ENCODE results near the gene SURF2.

SURF2 gene

GRCh38 chr9:133367221-133367620 is 10.9 kb downstream of the SURF2 start:
- no peak for DNase-seq (ENCODE audit: extremely low read depth, low read depth)
- TF ChIP-seq, protein P1, sequence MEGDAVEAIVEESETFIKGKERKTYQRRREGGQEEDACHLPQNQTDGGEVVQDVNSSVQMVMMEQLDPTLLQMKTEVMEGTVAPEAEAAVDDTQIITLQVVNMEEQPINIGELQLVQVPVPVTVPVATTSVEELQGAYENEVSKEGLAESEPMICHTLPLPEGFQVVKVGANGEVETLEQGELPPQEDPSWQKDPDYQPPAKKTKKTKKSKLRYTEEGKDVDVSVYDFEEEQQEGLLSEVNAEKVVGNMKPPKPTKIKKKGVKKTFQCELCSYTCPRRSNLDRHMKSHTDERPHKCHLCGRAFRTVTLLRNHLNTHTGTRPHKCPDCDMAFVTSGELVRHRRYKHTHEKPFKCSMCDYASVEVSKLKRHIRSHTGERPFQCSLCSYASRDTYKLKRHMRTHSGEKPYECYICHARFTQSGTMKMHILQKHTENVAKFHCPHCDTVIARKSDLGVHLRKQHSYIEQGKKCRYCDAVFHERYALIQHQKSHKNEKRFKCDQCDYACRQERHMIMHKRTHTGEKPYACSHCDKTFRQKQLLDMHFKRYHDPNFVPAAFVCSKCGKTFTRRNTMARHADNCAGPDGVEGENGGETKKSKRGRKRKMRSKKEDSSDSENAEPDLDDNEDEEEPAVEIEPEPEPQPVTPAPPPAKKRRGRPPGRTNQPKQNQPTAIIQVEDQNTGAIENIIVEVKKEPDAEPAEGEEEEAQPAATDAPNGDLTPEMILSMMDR (IDR thresholded peaks at IDR 0.05; ENCODE audit: low read depth, low read length) = no peak

- DNase-seq (ENCODE audit: extremely low read depth, low read depth) = no peak
These were observed 11.4 kb downstream of the SURF2 start for GRCh38 chr9:133367778-133368177.

GRCh38 chr9:133368249-133368881 is 12.0 kb downstream of the SURF2 start:
- TF ChIP-seq, protein P1 (IDR thresholded peaks at IDR 0.05; ENCODE audit: low read depth, low read length) = no peak
- no peak for DNase-seq (ENCODE audit: extremely low read depth, low read depth)

More at GRCh38 chr9:133367778-133368177, 11.4 kb downstream of the SURF2 start:
- TF ChIP-seq, protein P1 (IDR thresholded peaks at IDR 0.05; ENCODE audit: low read depth, low read length) = no peak

GRCh38 chr9:133369422-133369821 is 13.1 kb downstream of the SURF2 start:
- DNase-seq (ENCODE audit: extremely low read depth, low read depth) = no peak
- TF ChIP-seq, protein P1 (IDR thresholded peaks at IDR 0.05; ENCODE audit: low read depth, low read length) = no peak

- no peak for DNase-seq (ENCODE audit: extremely low read depth, low read depth)
- TF ChIP-seq, protein P1 (IDR thresholded peaks at IDR 0.05; ENCODE audit: low read depth, low read length) = no peak
These were observed 13.6 kb downstream of the SURF2 start for GRCh38 chr9:133369933-133370332.

DNA sequence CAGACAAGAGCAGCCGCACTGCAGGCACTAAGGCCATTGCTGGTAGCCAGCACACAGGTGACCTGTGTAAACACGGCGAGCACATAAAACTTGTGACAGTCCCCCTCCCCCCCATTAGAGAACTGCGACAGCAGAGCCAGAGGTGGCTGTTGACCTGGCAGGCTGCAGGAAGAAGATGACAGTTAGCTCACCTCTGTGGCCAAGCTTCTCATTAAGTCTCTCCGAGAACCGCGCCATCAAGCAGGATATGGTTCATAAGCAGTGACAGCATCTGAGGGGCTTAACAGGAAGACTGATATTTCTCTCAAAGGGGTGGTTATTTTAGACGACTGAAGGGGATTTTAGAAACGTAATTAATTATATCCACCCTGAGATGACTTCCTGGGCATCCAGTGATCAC is 14.3 kb downstream of the SURF2 start:
- no peak for DNase-seq (ENCODE audit: extremely low read depth, low read depth)

GRCh38 chr9:133371261-133371711 is 14.9 kb downstream of the SURF2 start:
- TF ChIP-seq, protein P1 (IDR thresholded peaks at IDR 0.05; ENCODE audit: low read depth, low read length) = no peak
- no peak for DNase-seq (ENCODE audit: extremely low read depth, low read depth)

More for the DNA sequence above, 14.3 kb downstream of the SURF2 start:
- TF ChIP-seq, protein P1 (IDR thresholded peaks at IDR 0.05; ENCODE audit: low read depth, low read length) = no peak
